Right kidney (tissue), 1 donor: ENCODE measurements around the gene SUPT16H.

Experiments
- DNase-seq: peaks from one replicate; pipeline ENCODE4 v3.0.0-alpha.2; 2016

Gene SUPT16H

GRCh38 chr14:21302013-21302835, 81.6 kb downstream of the SUPT16H start:
- DNase-seq = peak; percentile 9
